HUES6 (cell line): ENCODE data around the gene MAB21L3.

Experiments used
- H3K27ac ChIP-seq: 2 replicates; pipeline ENCODE4 v1.7.0; 2013; ENCODE audit warnings: low read depth, mild to moderate bottlenecking, low read length, inconsistent platforms
- H3K27me3 ChIP-seq: 2 replicates; pipeline ENCODE4 v1.6.1; 2013; ENCODE audit warnings: low read length; ENCODE audit not compliant: control insufficient read depth, insufficient read depth
- H3K36me3 ChIP-seq: 2 replicates; pipeline ENCODE4 v1.6.1; 2013; ENCODE audit warnings: low read length; ENCODE audit not compliant: control insufficient read depth, insufficient read depth
- H3K4me1 ChIP-seq: 2 replicates; pipeline ENCODE4 v1.6.1; 2013; ENCODE audit warnings: low read length; ENCODE audit not compliant: control insufficient read depth, insufficient read depth
- H3K4me3 ChIP-seq: 2 replicates; pipeline ENCODE4 v1.5.1; 2013; ENCODE audit warnings: low read depth, low read length
- H3K9ac ChIP-seq: one replicate; pipeline ENCODE4 v1.6.1; 2013; ENCODE audit warnings: mild to moderate bottlenecking, low read length
- H3K9me3 ChIP-seq: 2 replicates; pipeline ENCODE4 v1.6.1; 2013; ENCODE audit warnings: low read depth, low read length; ENCODE audit not compliant: control insufficient read depth, insufficient read depth

MAB21L3 gene

GRCh38 chr1:116110567-116111523, at the start of gene MAB21L3:
TSS of gene MAB21L3 (plus strand) at chr1:116111399. CDS start at chr1:116112616, 1,217 bp downstream.
- no peak within 1 kb of the TSS for H3K9ac ChIP-seq
- no peaks in the 10 kb centered on the region for H3K36me3 ChIP-seq
- no peaks in the 10 kb centered on the region for H3K9me3 ChIP-seq
- no peaks in the 10 kb centered on the region for H3K27me3 ChIP-seq
- peaks cover 3% of the 10 kb centered on the region; the same call in 1 of the 2 replicates for H3K4me1 ChIP-seq
- H3K27ac ChIP-seq = no peak within 1 kb of the TSS
- no peak within 1 kb of the TSS for H3K4me3 ChIP-seq

GRCh38 chr1:116062201-116062600, 49.0 kb upstream of the MAB21L3 start:
- Histone ChIP-seq H3K27ac (no peak overlapping the region), H3K4me1 (no peaks in the 10 kb centered on the region), H3K27me3 (no peaks in the 10 kb centered on the region), H3K9me3 (peaks cover 9% of the 10 kb centered on the region; the same call in 1 of the 2 replicates), H3K36me3 (peaks cover 23% of the 10 kb centered on the region), H3K4me3 (no peak overlapping the region), H3K9ac (no peak overlapping the region)

- Histone ChIP-seq H3K27ac (no peak overlapping the region), H3K4me3 (no peak overlapping the region), H3K36me3 (peaks cover 31% of the 10 kb centered on the region), H3K4me1 (no peaks in the 10 kb centered on the region), H3K9me3 (no peaks in the 10 kb centered on the region), H3K9ac (no peak overlapping the region), H3K27me3 (no peaks in the 10 kb centered on the region)
These were observed 46.6 kb upstream of the MAB21L3 start for GRCh38 chr1:116064616-116065015.

GRCh38 chr1:116066868-116067565, 44.2 kb upstream of the MAB21L3 start:
- no peak overlapping the region for H3K4me3 ChIP-seq
- H3K4me1 ChIP-seq = no peaks in the 10 kb centered on the region
- peaks cover 31% of the 10 kb centered on the region for H3K36me3 ChIP-seq
- H3K9ac ChIP-seq = no peak overlapping the region
- H3K27ac ChIP-seq = no peak overlapping the region
- H3K9me3 ChIP-seq = no peaks in the 10 kb centered on the region
- H3K27me3 ChIP-seq = no peaks in the 10 kb centered on the region

GRCh38 chr1:116067566-116067890, 43.7 kb upstream of the MAB21L3 start:
- H3K27me3 ChIP-seq = no peaks in the 10 kb centered on the region
- no peaks in the 10 kb centered on the region for H3K4me1 ChIP-seq
- H3K9me3 ChIP-seq = no peaks in the 10 kb centered on the region
- no peak overlapping the region for H3K4me3 ChIP-seq
- peaks cover 30% of the 10 kb centered on the region for H3K36me3 ChIP-seq
- no peak overlapping the region for H3K27ac ChIP-seq
- no peak overlapping the region for H3K9ac ChIP-seq

GRCh38 chr1:116075575-116075974, 35.6 kb upstream of the MAB21L3 start:
- Histone ChIP-seq H3K36me3 (no peaks in the 10 kb centered on the region), H3K27ac (no peak overlapping the region), H3K9me3 (no peaks in the 10 kb centered on the region), H3K27me3 (no peaks in the 10 kb centered on the region), H3K4me1 (no peaks in the 10 kb centered on the region; the same call in 1 of the 2 replicates), H3K4me3 (no peak overlapping the region), H3K9ac (no peak overlapping the region)

GRCh38 chr1:116075990-116076389, 35.2 kb upstream of the MAB21L3 start:
- Histone ChIP-seq H3K27ac (no peak overlapping the region), H3K9me3 (no peaks in the 10 kb centered on the region), H3K36me3 (no peaks in the 10 kb centered on the region), H3K9ac (no peak overlapping the region), H3K27me3 (no peaks in the 10 kb centered on the region), H3K4me3 (no peak overlapping the region), H3K4me1 (no peaks in the 10 kb centered on the region; the same call in 1 of the 2 replicates)

- H3K4me3 ChIP-seq = no peak overlapping the region
- H3K27ac ChIP-seq = no peak overlapping the region
- H3K27me3 ChIP-seq = no peaks in the 10 kb centered on the region
- no peaks in the 10 kb centered on the region for H3K36me3 ChIP-seq
- H3K9me3 ChIP-seq = no peaks in the 10 kb centered on the region
- H3K4me1 ChIP-seq = no peaks in the 10 kb centered on the region; the same call in 1 of the 2 replicates
- no peak overlapping the region for H3K9ac ChIP-seq
These were observed 34.4 kb upstream of the MAB21L3 start for GRCh38 chr1:116076831-116077230.

GRCh38 chr1:116078699-116079223, 32.4 kb upstream of the MAB21L3 start:
- H3K27ac ChIP-seq = no peak overlapping the region
- H3K36me3 ChIP-seq = no peaks in the 10 kb centered on the region
- no peaks in the 10 kb centered on the region for H3K27me3 ChIP-seq
- H3K4me1 ChIP-seq = no peaks in the 10 kb centered on the region; the same call in 1 of the 2 replicates
- H3K4me3 ChIP-seq = no peak overlapping the region
- H3K9ac ChIP-seq = no peak overlapping the region
- H3K9me3 ChIP-seq = no peaks in the 10 kb centered on the region

GRCh38 chr1:116087628-116088027, 23.6 kb upstream of the MAB21L3 start:
- Histone ChIP-seq H3K4me3 (no peak overlapping the region), H3K9me3 (peaks cover 7% of the 10 kb centered on the region; the same call in 1 of the 2 replicates), H3K27ac (no peak overlapping the region), H3K27me3 (no peaks in the 10 kb centered on the region), H3K4me1 (no peaks in the 10 kb centered on the region), H3K9ac (no peak overlapping the region), H3K36me3 (no peaks in the 10 kb centered on the region)

- Histone ChIP-seq H3K9me3 (peaks cover 7% of the 10 kb centered on the region), H3K4me3 (no peak overlapping the region), H3K9ac (no peak overlapping the region), H3K4me1 (no peaks in the 10 kb centered on the region), H3K27me3 (no peaks in the 10 kb centered on the region), H3K36me3 (no peaks in the 10 kb centered on the region), H3K27ac (no peak overlapping the region)
These were observed 21.3 kb upstream of the MAB21L3 start for GRCh38 chr1:116089870-116090269.
